GM12878 (cell line): ENCODE data around the gene FUT8.

Experiments
- POLR2A ChIP-seq: IDR thresholded peaks from 2 replicates; pipeline ENCODE4 v1.6.1; 2011; ENCODE audit warnings: low read depth, mild to moderate bottlenecking, low read length
- RAD21 ChIP-seq: IDR thresholded peaks from 2 replicates; pipeline ENCODE4 v1.6.1; 2011; ENCODE audit warnings: mild to moderate bottlenecking, low read depth, low read length, moderate library complexity; ENCODE audit not compliant: insufficient read depth

DNA sequence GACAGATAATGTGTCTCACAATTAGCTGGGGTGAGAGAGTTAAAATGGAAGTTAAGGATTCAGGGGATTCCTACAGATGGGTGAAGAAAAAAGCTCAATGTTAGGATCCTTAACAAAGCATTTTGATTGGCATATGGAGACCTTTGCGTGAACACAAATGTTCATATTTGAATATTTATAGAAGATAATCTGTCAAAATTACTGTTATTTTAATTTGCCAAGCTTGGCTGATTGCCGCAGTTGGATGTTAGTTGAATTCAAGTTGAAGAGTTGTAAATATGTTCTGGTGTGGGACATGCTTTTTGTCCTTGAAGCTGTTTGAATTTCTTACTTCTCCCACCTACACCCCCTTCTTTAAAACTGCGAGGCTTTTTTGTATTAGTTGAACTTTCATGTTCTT is 91.2 kb downstream of the FUT8 start:
- TF ChIP-seq RAD21 (no peak), POLR2A (no peak)
